ENCODE results near the gene NR4A1.

The NR4A1 gene

DNA sequence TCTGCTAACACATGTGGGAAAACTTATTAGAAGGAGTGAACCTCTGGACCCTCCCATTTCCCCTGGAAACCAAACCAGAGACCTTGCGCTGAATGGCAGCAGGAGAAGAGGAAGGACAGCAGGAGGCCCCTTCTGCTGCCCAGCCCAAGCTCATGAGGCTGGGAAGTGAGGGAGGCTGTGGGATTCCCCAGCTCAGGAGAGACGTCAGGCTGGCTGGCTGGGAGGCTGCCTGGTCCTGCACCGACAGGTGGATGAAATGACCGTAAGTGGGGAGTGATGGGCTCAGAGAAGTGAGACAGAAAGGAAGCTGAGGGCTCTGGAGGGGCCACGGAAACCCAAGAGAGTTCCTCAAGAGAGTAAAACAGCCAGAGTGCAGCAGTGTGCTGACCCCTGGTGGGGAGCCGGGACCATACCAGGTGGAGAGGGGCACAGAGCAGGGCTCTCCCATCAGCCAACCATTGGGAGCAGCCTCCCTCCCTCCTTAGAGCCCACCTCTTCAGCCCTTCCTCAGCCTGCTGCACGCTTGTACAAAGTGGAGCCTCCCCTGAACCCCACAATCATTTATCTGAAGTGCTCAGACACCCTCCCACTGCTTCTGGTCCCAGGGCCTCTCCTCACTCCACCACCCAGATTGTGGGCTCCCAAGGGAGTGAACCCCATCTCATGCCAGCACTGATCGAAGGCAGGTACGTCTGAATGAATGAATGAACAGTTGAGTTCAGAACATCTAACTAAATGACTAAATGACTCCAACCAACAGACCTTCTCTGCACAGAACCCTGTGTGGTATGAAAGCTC, 30.5 kb upstream of the NR4A1 start:
- no peak overlapping the region for H3K27ac ChIP-seq (ENCODE audit: low read depth, low read length)
- no peaks in the 10 kb centered on the region for H4K20me1 ChIP-seq (ENCODE audit: low read depth, low read length)
- H3K36me3 ChIP-seq (ENCODE audit: low read length): no peaks in the 10 kb centered on the region
- no peak overlapping the region for H3K4me2 ChIP-seq (ENCODE audit: low read depth, low read length, poor library complexity, severe bottlenecking)
- no peaks in the 10 kb centered on the region for H3K9me2 ChIP-seq (replicated peaks; ENCODE audit: insufficient read depth, low read length)
- no peaks in the 10 kb centered on the region for H3K9me3 ChIP-seq (ENCODE audit: insufficient read depth, low read length)
- 0 out of 2 replicates have a peak, but pooled peaks cover 6% of the 10 kb centered on the region for H3F3A ChIP-seq (ENCODE audit: insufficient read depth)
- TF ChIP-seq, protein P1, sequence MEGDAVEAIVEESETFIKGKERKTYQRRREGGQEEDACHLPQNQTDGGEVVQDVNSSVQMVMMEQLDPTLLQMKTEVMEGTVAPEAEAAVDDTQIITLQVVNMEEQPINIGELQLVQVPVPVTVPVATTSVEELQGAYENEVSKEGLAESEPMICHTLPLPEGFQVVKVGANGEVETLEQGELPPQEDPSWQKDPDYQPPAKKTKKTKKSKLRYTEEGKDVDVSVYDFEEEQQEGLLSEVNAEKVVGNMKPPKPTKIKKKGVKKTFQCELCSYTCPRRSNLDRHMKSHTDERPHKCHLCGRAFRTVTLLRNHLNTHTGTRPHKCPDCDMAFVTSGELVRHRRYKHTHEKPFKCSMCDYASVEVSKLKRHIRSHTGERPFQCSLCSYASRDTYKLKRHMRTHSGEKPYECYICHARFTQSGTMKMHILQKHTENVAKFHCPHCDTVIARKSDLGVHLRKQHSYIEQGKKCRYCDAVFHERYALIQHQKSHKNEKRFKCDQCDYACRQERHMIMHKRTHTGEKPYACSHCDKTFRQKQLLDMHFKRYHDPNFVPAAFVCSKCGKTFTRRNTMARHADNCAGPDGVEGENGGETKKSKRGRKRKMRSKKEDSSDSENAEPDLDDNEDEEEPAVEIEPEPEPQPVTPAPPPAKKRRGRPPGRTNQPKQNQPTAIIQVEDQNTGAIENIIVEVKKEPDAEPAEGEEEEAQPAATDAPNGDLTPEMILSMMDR (IDR thresholded peaks at IDR 0.05; ENCODE audit: insufficient read depth, low read length, poor library complexity, severe bottlenecking): peak; percentile 49
- TF ChIP-seq EZH2phosphoT487 (conservative IDR thresholded peaks at IDR 0.05; ENCODE audit: low read length): no peak
- no peaks in the 10 kb centered on the region for H3K27me3 ChIP-seq (ENCODE audit: low read length)
- H3K4me3 ChIP-seq (ENCODE audit: insufficient read depth, low read length, poor library complexity, severe bottlenecking): no peak overlapping the region
- no peak overlapping the region for H3K9ac ChIP-seq (ENCODE audit: low read length)
- H3K79me2 ChIP-seq (ENCODE audit: insufficient read depth, low read length): no peaks in the 10 kb centered on the region
- H2AFZ ChIP-seq (ENCODE audit: low read depth, low read length, severe bottlenecking): no peak overlapping the region

DNA sequence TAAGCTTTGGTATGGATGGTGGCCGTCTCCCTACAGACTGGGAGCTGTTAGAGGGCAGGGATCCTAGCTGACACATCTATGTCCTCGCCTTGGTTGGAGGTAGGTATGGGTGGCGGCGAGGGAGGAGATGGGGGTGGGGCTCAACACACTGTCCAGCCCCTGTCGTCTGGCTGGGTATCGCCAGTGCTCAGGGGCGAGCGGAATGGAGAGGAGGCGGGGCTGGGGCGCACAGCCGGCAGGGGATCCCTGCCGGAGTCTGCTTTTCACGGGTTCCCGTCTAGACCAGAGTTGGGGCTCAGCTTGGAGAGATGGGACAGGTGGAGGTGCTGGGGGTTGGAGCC, 28.4 kb upstream of the NR4A1 start:
- no peaks in the 10 kb centered on the region for H3K9me3 ChIP-seq (ENCODE audit: insufficient read depth, low read length)
- no peak for TF ChIP-seq EZH2phosphoT487 (conservative IDR thresholded peaks at IDR 0.05; ENCODE audit: low read length)
- TF ChIP-seq, protein P1 (IDR thresholded peaks at IDR 0.05; ENCODE audit: insufficient read depth, low read length, poor library complexity, severe bottlenecking): no peak
- H2AFZ ChIP-seq (ENCODE audit: low read depth, low read length, severe bottlenecking): peak overlapping the region; percentile 91
- no peaks in the 10 kb centered on the region for H3K79me2 ChIP-seq (ENCODE audit: insufficient read depth, low read length)
- H3K4me3 ChIP-seq (ENCODE audit: insufficient read depth, low read length, poor library complexity, severe bottlenecking): peak overlapping the region; percentile 48
- 0 out of 2 replicates have a peak, but pooled peaks cover 6% of the 10 kb centered on the region for H3F3A ChIP-seq (ENCODE audit: insufficient read depth)
- H3K9ac ChIP-seq (ENCODE audit: low read length): peak overlapping the region; percentile 51
- no peaks in the 10 kb centered on the region for H3K27me3 ChIP-seq (ENCODE audit: low read length)
- H3K27ac ChIP-seq (ENCODE audit: low read depth, low read length): no peak overlapping the region
- no peaks in the 10 kb centered on the region for H3K36me3 ChIP-seq (ENCODE audit: low read length)
- no peaks in the 10 kb centered on the region for H4K20me1 ChIP-seq (ENCODE audit: low read depth, low read length)
- peak overlapping the region; percentile 80 for H3K4me2 ChIP-seq (ENCODE audit: low read depth, low read length, poor library complexity, severe bottlenecking)
- no peaks in the 10 kb centered on the region for H3K9me2 ChIP-seq (replicated peaks; ENCODE audit: insufficient read depth, low read length)

DNA sequence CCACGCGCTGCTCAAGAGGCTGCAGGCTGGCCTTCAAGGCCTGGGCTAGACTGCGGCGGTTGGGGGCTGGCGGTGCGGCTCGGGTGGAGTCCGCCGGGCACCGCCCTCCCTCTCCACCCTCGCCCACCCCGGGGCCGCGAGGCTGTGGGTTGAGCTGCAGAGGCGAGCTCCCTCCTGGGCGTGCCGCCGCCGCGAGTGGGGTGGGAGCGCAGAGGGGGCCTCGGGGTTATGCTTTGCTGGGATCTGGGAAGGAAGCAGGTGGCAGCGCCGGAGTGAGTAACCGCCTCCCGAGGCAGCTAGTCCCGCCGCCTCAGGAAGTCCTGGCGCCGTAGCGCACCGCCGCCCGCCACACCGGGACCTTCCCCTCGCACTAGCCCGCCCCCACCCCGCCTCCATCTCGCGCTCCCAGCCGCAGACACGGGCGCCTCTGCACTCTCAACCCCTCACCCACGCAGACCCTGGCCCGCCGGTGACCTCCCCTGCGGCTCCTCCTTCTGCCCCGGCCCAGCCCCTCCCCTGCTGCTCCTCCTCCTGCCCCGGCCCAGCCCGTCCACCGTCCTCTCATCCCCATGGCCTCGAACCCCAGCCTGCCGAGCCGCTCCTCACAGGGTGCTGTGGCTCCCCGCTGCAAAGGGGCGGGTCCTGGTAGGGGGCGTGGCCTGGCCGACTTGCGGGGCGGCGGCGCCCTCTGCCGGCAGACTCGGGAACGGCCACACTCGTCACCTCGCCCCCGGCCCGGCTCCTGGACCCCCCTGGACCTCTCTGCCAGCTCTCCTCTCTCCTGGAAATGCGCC, 27.9 kb upstream of the NR4A1 start:
- H3K36me3 ChIP-seq (ENCODE audit: low read length): no peaks in the 10 kb centered on the region
- peak overlapping the region; percentile 51 for H3K9ac ChIP-seq (ENCODE audit: low read length)
- no peak overlapping the region for H3K27ac ChIP-seq (ENCODE audit: low read depth, low read length)
- H3F3A ChIP-seq (ENCODE audit: insufficient read depth): 0 out of 2 replicates have a peak, but pooled peaks cover 6% of the 10 kb centered on the region
- H3K9me2 ChIP-seq (replicated peaks; ENCODE audit: insufficient read depth, low read length): no peaks in the 10 kb centered on the region
- peak overlapping the region; percentile 80 for H3K4me2 ChIP-seq (ENCODE audit: low read depth, low read length, poor library complexity, severe bottlenecking)
- H3K79me2 ChIP-seq (ENCODE audit: insufficient read depth, low read length): no peaks in the 10 kb centered on the region
- peak overlapping the region; percentile 91 for H2AFZ ChIP-seq (ENCODE audit: low read depth, low read length, severe bottlenecking)
- H3K27me3 ChIP-seq (ENCODE audit: low read length): no peaks in the 10 kb centered on the region
- H4K20me1 ChIP-seq (ENCODE audit: low read depth, low read length): no peaks in the 10 kb centered on the region
- TF ChIP-seq EZH2phosphoT487 (conservative IDR thresholded peaks at IDR 0.05; ENCODE audit: low read length): no peak
- TF ChIP-seq, protein P1 (IDR thresholded peaks at IDR 0.05; ENCODE audit: insufficient read depth, low read length, poor library complexity, severe bottlenecking): peak; percentile 95
- no peaks in the 10 kb centered on the region for H3K9me3 ChIP-seq (ENCODE audit: insufficient read depth, low read length)
- peak overlapping the region; percentile 48 for H3K4me3 ChIP-seq (ENCODE audit: insufficient read depth, low read length, poor library complexity, severe bottlenecking)
